ENCODE measurements around the gene ACSL6. TPM values are rescaled to one million over a fixed set of nuclear protein-coding genes. Genes with fewer than 3 reads are reported as not detected.

The ACSL6 gene
- total RNA-seq, 1 donor from 2014 or later: not detected

GRCh38 chr5:131992370-131992769, 19.1 kb downstream of the ACSL6 start:
- Mint-ChIP-seq H3K27ac (no peak overlapping the region), H3K27me3 (ENCODE audit: low read depth) (no peaks in the 10 kb centered on the region), H3K4me3 (no peak overlapping the region), H3K4me1 (no peaks in the 10 kb centered on the region), H3K36me3 (no peaks in the 10 kb centered on the region), H3K9me3 (no peaks in the 10 kb centered on the region)
- TF ChIP-seq CTCF (IDR thresholded peaks at IDR 0.05; ENCODE audit: unreplicated experiment): no peak
- no peak for DNase-seq (ENCODE audit: low spot score in 2 of 2, unreplicated experiment in 2 of 2)

- DNase-seq (ENCODE audit: low spot score in 2 of 2, unreplicated experiment in 2 of 2): no peak
- Mint-ChIP-seq H3K4me3 (no peak overlapping the region), H3K4me1 (no peaks in the 10 kb centered on the region), H3K36me3 (no peaks in the 10 kb centered on the region), H3K27me3 (ENCODE audit: low read depth) (no peaks in the 10 kb centered on the region), H3K9me3 (no peaks in the 10 kb centered on the region), H3K27ac (no peak overlapping the region)
- no peak for TF ChIP-seq CTCF (IDR thresholded peaks at IDR 0.05; ENCODE audit: unreplicated experiment)
These were observed 19.7 kb downstream of the ACSL6 start for GRCh38 chr5:131991593-131992324.

GRCh38 chr5:131990716-131991115, 20.7 kb downstream of the ACSL6 start:
- H3K4me3 Mint-ChIP-seq: no peak overlapping the region
- H3K27ac Mint-ChIP-seq: no peak overlapping the region
- H3K4me1 Mint-ChIP-seq: no peaks in the 10 kb centered on the region
- no peak for DNase-seq (ENCODE audit: low spot score in 2 of 2, unreplicated experiment in 2 of 2)
- no peaks in the 10 kb centered on the region for H3K9me3 Mint-ChIP-seq
- no peaks in the 10 kb centered on the region for H3K27me3 Mint-ChIP-seq (ENCODE audit: low read depth)
- TF ChIP-seq CTCF (IDR thresholded peaks at IDR 0.05; ENCODE audit: unreplicated experiment): no peak
- no peaks in the 10 kb centered on the region for H3K36me3 Mint-ChIP-seq

- Mint-ChIP-seq H3K4me1 (no peaks in the 10 kb centered on the region), H3K4me3 (no peak overlapping the region), H3K36me3 (no peaks in the 10 kb centered on the region), H3K27me3 (ENCODE audit: low read depth) (no peaks in the 10 kb centered on the region), H3K27ac (no peak overlapping the region), H3K9me3 (no peaks in the 10 kb centered on the region)
- no peak for DNase-seq (ENCODE audit: low spot score in 2 of 2, unreplicated experiment in 2 of 2)
- no peak for TF ChIP-seq CTCF (IDR thresholded peaks at IDR 0.05; ENCODE audit: unreplicated experiment)
These were observed 22.9 kb downstream of the ACSL6 start for GRCh38 chr5:131988601-131989000.

GRCh38 chr5:131987251-131987650, 24.2 kb downstream of the ACSL6 start:
- H3K27me3 Mint-ChIP-seq (ENCODE audit: low read depth): peaks cover 3% of the 10 kb centered on the region
- H3K4me1 Mint-ChIP-seq: no peaks in the 10 kb centered on the region
- H3K9me3 Mint-ChIP-seq: no peaks in the 10 kb centered on the region
- no peak overlapping the region for H3K27ac Mint-ChIP-seq
- no peak for DNase-seq (ENCODE audit: low spot score in 2 of 2, unreplicated experiment in 2 of 2)
- no peak overlapping the region for H3K4me3 Mint-ChIP-seq
- no peaks in the 10 kb centered on the region for H3K36me3 Mint-ChIP-seq
- TF ChIP-seq CTCF (IDR thresholded peaks at IDR 0.05; ENCODE audit: unreplicated experiment): no peak
